Gastrocnemius medialis (tissue), 4 donors: ENCODE measurements around the gene MPRIP. TPM values are rescaled to one million over a fixed set of nuclear protein-coding genes. Genes with fewer than 3 reads are reported as not detected.

ENCODE experiments used
- ATAC-seq, 2 donors: fragments of 150-250 bp; one replicate each; pipeline ENCODE4 v1.9.1; 2016
- DNase-seq, 2 donors: peaks; one replicate each; pipeline ENCODE4 v3.0.0-alpha.2; 2019
- H3K27ac ChIP-seq, 4 donors: fragments of 200-600 bp; sonication (generic); 1 replicate in 1 of 4; 2 replicates in 3 of 4; pipeline ENCODE4 v1.5.1; 2016 to 2018; ENCODE audit warnings: mild to moderate bottlenecking in 2 of 4, moderate library complexity in 1 of 4
- H3K27me3 ChIP-seq, 3 donors: fragments of 200-600 bp; sonication (generic) in 2 of 3; 1 replicate in 1 of 3; 2 replicates in 2 of 3; pipeline versions ENCODE4 v1.5.1 to v1.6.0; 2016 to 2019; ENCODE audit warnings: mild to moderate bottlenecking in 1 of 3, moderate library complexity in 1 of 3
- H3K36me3 ChIP-seq, 2 donors: fragments of 200-600 bp; sonication (generic) in 1 of 2; one replicate each; pipeline ENCODE4 v1.5.1; 2017 to 2018
- H3K4me1 ChIP-seq, 2 donors: fragments of 200-600 bp; sonication (generic) in 1 of 2; one replicate each; pipeline ENCODE4 v1.5.1; 2016 to 2017; ENCODE audit warnings: mild to moderate bottlenecking in 2 of 2
- H3K4me3 ChIP-seq, 4 donors: fragments of 200-600 bp; sonication (generic) in 3 of 4; 1 replicate in 1 of 4; 2 replicates in 3 of 4; pipeline ENCODE4 v1.5.1; 2016 to 2019; ENCODE audit warnings: mild to moderate bottlenecking in 2 of 4
- H3K9me3 ChIP-seq, 3 donors: fragments of 200-600 bp; sonication (generic) in 2 of 3; 1 replicate in 1 of 3; 2 replicates in 2 of 3; pipeline ENCODE4 v1.5.1; 2016 to 2019
- POLR2A ChIP-seq, 2 donors: fragments of 450-650 bp; IDR thresholded peaks; one replicate each; pipeline ENCODE4 v1.6.1; 2017; ENCODE audit warnings: antibody characterized with exemption in 2 of 2, mild to moderate bottlenecking in 2 of 2, moderate library complexity in 2 of 2
- in situ Hi-C, 4 donors: fragments of 200-750 bp; cut with MboI; loops; one replicate each; pipeline versions ENCODE4 v1.15.0 to v1.8.0; 2017; ENCODE audit warnings: low sequenced_read_pairs in 4 of 4
- intact Hi-C: fragments of 100-400 bp; cut with DNase I; formaldehyde crosslinking; loops from one replicate; pipeline ENCODE4 v1.15.1; 2023; ENCODE audit warnings: low total_unique reads
- total RNA-seq, 4 donors: library from RNA; depleted of rRNA; stranded (reverse); fragments of >200 nt; gene quantifications; one replicate each; pipeline versions ENCODE4 v1.1.0 to v1.2.3, GENCODE V29; 2016
- TF ChIP-seq, protein P1 (sequence below), 5 experiments: fragments of 450-650 bp in 3 of 5; fragments of 200-600 bp in 2 of 5; sonication (generic) in 2 of 5; IDR thresholded peaks in 4 of 5; conservative IDR thresholded peaks in 1 of 5; 1 replicate in 4 of 5; 2 replicates in 1 of 5; pipeline ENCODE4 v1.5.1; 2016 to 2019; ENCODE audit warnings: antibody characterized with exemption in 5 of 5, mild to moderate bottlenecking in 3 of 5, moderate library complexity in 3 of 5

The MPRIP gene
- total RNA-seq, 4 donors from 2014 or later, result 71.1 to 127 (median 124) TPM

DNA sequence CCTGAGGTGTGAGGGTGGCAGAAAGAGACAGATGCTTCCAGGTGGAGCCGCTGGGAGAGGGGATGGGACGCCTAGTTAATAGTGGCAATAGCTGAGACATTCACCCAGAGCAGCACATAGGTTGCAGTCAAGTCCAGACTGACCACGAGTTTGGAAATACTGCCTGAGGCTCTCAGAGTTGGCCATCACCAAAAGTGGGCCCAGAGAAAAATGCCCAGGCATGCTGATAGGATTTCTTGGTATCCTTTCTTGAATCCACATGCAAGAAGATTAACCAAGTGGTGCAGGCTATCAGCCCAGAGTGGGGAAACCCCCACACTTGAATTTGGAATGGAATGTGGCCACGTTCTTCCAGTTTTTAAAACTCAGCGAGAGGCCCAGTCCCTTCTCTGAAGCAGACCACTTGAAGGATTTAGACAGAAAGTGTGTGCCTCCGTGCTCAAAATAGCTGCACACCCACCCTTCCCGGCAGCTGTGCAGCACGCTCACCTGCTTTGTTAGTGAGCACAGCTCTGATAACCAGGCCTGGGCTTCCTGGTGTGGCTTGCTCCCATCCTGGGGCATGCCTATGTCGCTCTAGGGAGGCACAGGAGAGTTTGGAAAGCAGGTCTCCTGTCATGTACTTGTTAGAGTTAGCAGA lies 128.2 kb downstream of the MPRIP start:
- intact Hi-C loops, result no loop called here
- Histone ChIP-seq H3K4me3 (no peak overlapping the region), H3K4me1 (peaks cover 3 to 6% of the 10 kb centered on the region in 2 donors), H3K27me3 (no peaks in the 10 kb centered on the region), H3K9me3 (no peaks in the 10 kb centered on the region), H3K27ac (peak overlapping the region in 2 of 4 donors; percentile 7 to 65), H3K36me3 (peaks cover 2 to 72% of the 10 kb centered on the region in 2 donors)
- DNase-seq (no peak), ATAC-seq (no peak)
- in situ Hi-C loops, result no loop called here
- TF ChIP-seq, protein P1, sequence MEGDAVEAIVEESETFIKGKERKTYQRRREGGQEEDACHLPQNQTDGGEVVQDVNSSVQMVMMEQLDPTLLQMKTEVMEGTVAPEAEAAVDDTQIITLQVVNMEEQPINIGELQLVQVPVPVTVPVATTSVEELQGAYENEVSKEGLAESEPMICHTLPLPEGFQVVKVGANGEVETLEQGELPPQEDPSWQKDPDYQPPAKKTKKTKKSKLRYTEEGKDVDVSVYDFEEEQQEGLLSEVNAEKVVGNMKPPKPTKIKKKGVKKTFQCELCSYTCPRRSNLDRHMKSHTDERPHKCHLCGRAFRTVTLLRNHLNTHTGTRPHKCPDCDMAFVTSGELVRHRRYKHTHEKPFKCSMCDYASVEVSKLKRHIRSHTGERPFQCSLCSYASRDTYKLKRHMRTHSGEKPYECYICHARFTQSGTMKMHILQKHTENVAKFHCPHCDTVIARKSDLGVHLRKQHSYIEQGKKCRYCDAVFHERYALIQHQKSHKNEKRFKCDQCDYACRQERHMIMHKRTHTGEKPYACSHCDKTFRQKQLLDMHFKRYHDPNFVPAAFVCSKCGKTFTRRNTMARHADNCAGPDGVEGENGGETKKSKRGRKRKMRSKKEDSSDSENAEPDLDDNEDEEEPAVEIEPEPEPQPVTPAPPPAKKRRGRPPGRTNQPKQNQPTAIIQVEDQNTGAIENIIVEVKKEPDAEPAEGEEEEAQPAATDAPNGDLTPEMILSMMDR (IDR thresholded peaks at IDR 0.05 in 4 of 5, conservative IDR thresholded peaks at IDR 0.05 in 1 of 5), result no peak
- TF ChIP-seq POLR2A (IDR thresholded peaks at IDR 0.05), result no peak

DNA sequence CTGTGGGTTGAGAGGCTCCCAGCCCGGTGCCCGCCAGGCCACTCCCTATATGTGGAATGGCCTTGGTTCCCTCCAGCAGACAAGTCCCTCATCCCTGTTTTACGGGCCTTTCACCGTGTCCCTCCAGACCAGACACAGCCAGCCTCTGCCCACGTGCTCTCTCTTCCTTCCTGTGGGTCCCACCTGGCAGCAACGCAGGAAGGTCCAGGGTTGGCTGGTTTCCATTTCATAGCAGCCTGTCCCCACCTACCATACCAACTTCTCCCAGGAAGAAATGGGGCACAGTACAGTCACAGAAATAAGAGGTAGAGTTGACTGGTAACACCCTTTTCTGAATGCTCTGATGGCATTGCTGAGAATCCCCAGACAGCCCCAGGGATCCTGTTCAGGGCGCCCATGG lies 128.9 kb downstream of the MPRIP start:
- Histone ChIP-seq H3K27ac (peak overlapping the region in 3 of 4 donors; percentile 7 to 65 (median 31)), H3K4me1 (peaks cover 3 to 6% of the 10 kb centered on the region in 2 donors), H3K36me3 (peaks cover 2 to 72% of the 10 kb centered on the region in 2 donors), H3K4me3 (no peak overlapping the region), H3K27me3 (no peaks in the 10 kb centered on the region), H3K9me3 (no peaks in the 10 kb centered on the region)
- DNase-seq (no peak), ATAC-seq (no peak)
- in situ Hi-C loops, result no loop called here
- intact Hi-C loops, result no loop called here
- no peak for TF ChIP-seq POLR2A (IDR thresholded peaks at IDR 0.05)
- TF ChIP-seq, protein P1 (IDR thresholded peaks at IDR 0.05 in 4 of 5, conservative IDR thresholded peaks at IDR 0.05 in 1 of 5), result no peak

DNA sequence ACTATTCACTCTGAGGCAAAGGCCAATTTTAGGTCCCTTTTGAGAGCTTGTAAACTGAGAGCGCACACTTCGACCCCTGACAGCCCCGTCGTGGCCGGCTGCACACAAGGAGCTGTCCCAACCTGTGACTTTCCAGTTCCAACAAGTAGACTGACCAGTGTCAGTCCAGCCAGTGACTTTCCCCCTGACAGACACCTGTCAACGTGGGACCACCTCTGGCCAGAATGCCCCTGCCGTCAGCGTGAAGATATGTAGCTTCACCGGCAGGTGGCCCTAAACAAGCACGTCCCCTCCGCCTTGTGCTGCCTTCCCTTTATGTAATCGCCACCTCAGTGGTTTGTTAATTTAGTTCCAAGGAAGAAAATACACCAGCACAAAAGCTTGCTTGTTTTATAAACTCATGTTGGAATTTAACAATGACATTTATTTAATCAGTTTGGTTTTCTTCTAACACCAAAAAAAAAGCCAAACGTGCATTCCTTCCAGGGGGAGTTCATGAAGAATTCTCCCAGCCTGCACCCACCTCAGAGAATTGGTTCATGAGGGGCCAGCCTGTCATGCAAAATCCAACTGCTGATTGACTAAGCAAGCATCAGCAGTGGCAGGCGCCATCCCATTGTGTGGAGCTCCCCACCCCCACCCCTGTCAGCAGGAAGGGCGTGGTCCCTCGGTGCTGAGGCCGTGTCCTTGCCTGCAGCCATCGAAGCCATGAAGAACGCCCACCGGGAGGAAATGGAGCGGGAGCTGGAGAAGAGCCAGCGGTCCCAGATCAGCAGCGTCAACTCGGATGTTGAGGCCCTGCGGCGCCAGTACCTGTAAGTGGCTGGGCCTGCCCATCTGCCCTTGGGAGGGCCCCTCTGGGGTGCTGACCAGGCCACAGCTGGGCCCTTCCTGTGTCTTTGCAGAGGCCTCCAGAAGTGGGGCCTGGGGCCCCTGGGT lies 130.0 kb downstream of the MPRIP start:
- TF ChIP-seq, protein P1 (IDR thresholded peaks at IDR 0.05 in 4 of 5, conservative IDR thresholded peaks at IDR 0.05 in 1 of 5), result no peak
- no peak for TF ChIP-seq POLR2A (IDR thresholded peaks at IDR 0.05)
- no peaks in the 10 kb centered on the region for H3K27me3 ChIP-seq
- intact Hi-C loops, result no loop called here
- peaks cover 2 to 72% of the 10 kb centered on the region in 2 donors for H3K36me3 ChIP-seq
- H3K4me1 ChIP-seq, result peaks cover 3 to 6% of the 10 kb centered on the region in 2 donors
- H3K27ac ChIP-seq, result peak overlapping the region in 3 of 4 donors; percentile 25 to 65 (median 52)
- ATAC-seq (peak in 1 of 2 donors; percentile 41), DNase-seq (no peak)
- H3K4me3 ChIP-seq, result no peak overlapping the region
- no peaks in the 10 kb centered on the region for H3K9me3 ChIP-seq
- in situ Hi-C loops, result no loop called here

DNA sequence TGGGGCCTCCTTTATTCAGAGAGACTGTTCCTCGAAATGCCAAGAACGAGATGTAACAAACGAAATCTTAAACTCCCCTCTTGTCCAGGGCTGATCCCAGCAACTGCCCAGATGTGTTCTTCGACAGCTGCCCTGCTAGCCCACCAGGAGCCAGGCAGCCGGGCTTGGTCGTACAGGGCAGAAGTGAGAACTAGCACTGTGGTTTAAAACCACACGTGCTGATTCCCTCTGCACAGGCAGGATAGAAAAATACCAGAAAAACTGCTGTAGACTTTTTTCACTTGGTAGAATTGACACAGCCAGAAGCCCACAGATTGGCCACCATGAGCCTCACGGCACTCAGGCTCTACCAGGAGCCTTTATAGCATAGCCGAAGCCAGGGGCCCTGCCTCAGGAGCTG lies 130.7 kb downstream of the MPRIP start:
- Histone ChIP-seq H3K9me3 (no peaks in the 10 kb centered on the region), H3K36me3 (peaks cover 2 to 72% of the 10 kb centered on the region in 2 donors), H3K4me3 (no peak overlapping the region), H3K27me3 (no peaks in the 10 kb centered on the region), H3K27ac (peak overlapping the region in 3 of 4 donors; percentile 25 to 61 (median 52)), H3K4me1 (peaks cover 3 to 6% of the 10 kb centered on the region in 2 donors)
- in situ Hi-C loops, result no loop called here
- no peak for TF ChIP-seq POLR2A (IDR thresholded peaks at IDR 0.05)
- TF ChIP-seq, protein P1 (IDR thresholded peaks at IDR 0.05 in 4 of 5, conservative IDR thresholded peaks at IDR 0.05 in 1 of 5), result no peak
- no peak for DNase-seq
- ATAC-seq, result no peak
- intact Hi-C loops, result no loop called here
